Gastroesophageal sphincter (tissue), 3 donors: ENCODE results near the gene TMCC1.

Source experiments
- EP300 ChIP-seq: sonication (generic); formaldehyde crosslinking; IDR thresholded peaks from one replicate; pipeline ENCODE4 v1.6.1; 2017; ENCODE audit warnings: antibody characterized with exemption, mild to moderate bottlenecking
- TF ChIP-seq, protein P1 (sequence below), 4 experiments: fragments of 200-600 bp in 2 of 4; fragments of 450-650 bp in 2 of 4; sonication (generic) in 1 of 4; IDR thresholded peaks; one replicate each; pipeline ENCODE4 v1.5.1; 2017 to 2019; ENCODE audit warnings: antibody characterized with exemption in 4 of 4, mild to moderate bottlenecking in 2 of 4, moderate library complexity in 2 of 4

DNA sequence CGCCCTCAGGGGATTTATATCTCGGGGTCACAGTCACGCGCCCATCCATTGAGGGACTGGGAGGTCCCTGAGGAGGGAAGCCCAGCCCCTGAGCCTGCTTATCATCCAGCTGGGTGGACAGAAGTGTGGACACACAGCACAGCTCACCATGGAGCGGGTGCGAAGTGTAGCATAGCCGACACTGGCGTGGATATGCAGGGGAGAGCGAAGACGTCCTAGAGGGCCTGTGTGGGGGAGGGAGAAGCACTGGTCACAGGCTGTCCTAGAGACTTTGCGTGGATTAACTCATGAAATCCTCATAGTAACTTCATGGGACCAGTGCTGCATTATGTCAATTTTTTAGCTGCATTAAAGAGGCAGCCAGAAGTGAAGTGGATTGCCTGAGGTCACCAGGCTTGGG is 261.0 kb downstream of the TMCC1 start:
- TF ChIP-seq, protein P1, sequence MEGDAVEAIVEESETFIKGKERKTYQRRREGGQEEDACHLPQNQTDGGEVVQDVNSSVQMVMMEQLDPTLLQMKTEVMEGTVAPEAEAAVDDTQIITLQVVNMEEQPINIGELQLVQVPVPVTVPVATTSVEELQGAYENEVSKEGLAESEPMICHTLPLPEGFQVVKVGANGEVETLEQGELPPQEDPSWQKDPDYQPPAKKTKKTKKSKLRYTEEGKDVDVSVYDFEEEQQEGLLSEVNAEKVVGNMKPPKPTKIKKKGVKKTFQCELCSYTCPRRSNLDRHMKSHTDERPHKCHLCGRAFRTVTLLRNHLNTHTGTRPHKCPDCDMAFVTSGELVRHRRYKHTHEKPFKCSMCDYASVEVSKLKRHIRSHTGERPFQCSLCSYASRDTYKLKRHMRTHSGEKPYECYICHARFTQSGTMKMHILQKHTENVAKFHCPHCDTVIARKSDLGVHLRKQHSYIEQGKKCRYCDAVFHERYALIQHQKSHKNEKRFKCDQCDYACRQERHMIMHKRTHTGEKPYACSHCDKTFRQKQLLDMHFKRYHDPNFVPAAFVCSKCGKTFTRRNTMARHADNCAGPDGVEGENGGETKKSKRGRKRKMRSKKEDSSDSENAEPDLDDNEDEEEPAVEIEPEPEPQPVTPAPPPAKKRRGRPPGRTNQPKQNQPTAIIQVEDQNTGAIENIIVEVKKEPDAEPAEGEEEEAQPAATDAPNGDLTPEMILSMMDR (IDR thresholded peaks at IDR 0.05) = no peak
- TF ChIP-seq EP300 = no peak
